Adrenal gland (tissue), 5 donors: ENCODE results near the gene RPH3AL.

Experiments
- CTCF ChIP-seq, 6 experiments: fragments of 450-650 bp in 4 of 6; fragments of 200-600 bp in 2 of 6; sonication (generic) in 1 of 6; IDR thresholded peaks; 1 replicate in 5 of 6; 2 replicates in 1 of 6; pipeline versions ENCODE4 v1.5.1 to v1.8.0; 2016 to 2021; ENCODE audit warnings: antibody characterized with exemption in 6 of 6, mild to moderate bottlenecking in 2 of 6, moderate library complexity in 1 of 6
- POLR2A ChIP-seq, 2 donors: fragments of 450-650 bp; IDR thresholded peaks; one replicate each; pipeline ENCODE4 v1.6.1; 2017; ENCODE audit warnings: antibody characterized with exemption in 2 of 2, mild to moderate bottlenecking in 2 of 2, moderate library complexity in 1 of 2
- donor health status: DM: no; HTN: no; CAD: no.

- TF ChIP-seq CTCF (IDR thresholded peaks at IDR 0.05) (no peak), POLR2A (IDR thresholded peaks at IDR 0.05) (no peak)
These were observed 157.6 kb downstream of the RPH3AL start for GRCh38 chr17:194828-195602.
